Measurements from ENCODE around the gene SDHB.

GRCh38 chr1:17002524-17002902 is 51.3 kb downstream of the SDHB start:
- TF ChIP-seq POLR2A (IDR thresholded peaks at IDR 0.05) (no peak), CTCF (IDR thresholded peaks at IDR 0.05) (no peak)

All from adrenal gland (tissue), 5 donors.